Left kidney (tissue), 8 donors: ENCODE measurements around the gene GBP5. TPM values are rescaled to one million over a fixed set of nuclear protein-coding genes. Genes with fewer than 3 reads are reported as not detected.
"Not testable (repeated sequence)": the region's sequence is repeated elsewhere in the genome, so short reads cannot be mapped to it uniquely, and the experiment has no call there.

ENCODE experiments used
- DNase-seq: peaks from one replicate; pipeline ENCODE4 v3.0.0-alpha.2; 2013
- long read RNA-seq, 8 donors: transcript quantifications; one replicate each; lab custom pipeline, GENCODE V29; 2026
- polyA plus RNA-seq: library from polyadenylated mRNA; unstranded; fragments of 120-200 nt; gene quantifications from one replicate; pipeline ENCODE4 v1.2.1, GENCODE V29; 2013; ENCODE audit not compliant: insufficient read length

The GBP5 gene
- polyA plus RNA-seq, result 0.28 TPM
- long read RNA-seq, donor 1, result 0 reads
- long read RNA-seq, donor 2, result 0 reads
- long read RNA-seq, donor 3, result 0 reads
- long read RNA-seq, donor 4, result 0 reads
- long read RNA-seq, donor 5, result 0 reads
- long read RNA-seq, donor 6, result 0 reads
- long read RNA-seq, donor 7, result 0 reads
- long read RNA-seq, donor 8, result 0 reads

DNA sequence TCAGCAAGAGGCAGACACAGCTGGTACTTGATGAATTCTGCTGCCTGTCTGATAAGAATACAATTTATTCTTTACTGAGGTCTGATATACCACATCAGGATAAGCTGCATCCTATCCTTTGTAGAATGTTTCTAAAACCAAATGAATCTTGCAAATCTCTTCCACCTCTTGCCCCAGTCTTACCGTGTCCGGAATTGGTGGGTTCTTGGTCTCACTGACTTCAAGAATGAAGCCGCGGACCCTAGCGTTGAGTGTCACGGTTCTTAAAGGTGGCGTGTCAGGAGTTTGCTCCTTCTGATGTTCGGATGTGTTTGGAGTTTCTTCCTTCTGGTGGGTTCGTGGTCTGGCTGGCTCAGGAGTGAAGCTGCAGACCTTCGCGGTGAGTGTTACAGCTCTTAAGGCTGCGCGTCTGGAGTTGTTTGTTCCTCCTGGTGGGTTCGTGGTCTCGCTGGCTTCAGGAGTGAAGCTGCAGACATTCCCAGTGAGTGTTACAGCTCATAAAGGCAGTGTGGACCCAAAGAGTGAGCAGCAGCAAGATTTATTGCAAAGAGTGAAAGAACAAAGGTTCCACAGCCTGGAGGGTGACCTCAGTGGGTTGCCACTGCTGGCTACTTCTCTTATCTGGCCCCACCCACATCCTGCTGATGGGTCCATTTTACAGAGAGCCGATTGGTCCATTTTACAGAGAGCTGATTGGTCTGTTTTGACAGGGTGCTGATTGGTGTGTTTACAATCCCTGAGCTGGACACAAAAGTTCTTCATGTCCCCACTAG, at the start of gene GBP5:
TSS of gene GBP5 (minus strand) at position 592 of the 773 bp plus-strand sequence. CDS start 3,305 bp downstream, outside the sequence.
- not testable (repeated sequence) for DNase-seq

DNA sequence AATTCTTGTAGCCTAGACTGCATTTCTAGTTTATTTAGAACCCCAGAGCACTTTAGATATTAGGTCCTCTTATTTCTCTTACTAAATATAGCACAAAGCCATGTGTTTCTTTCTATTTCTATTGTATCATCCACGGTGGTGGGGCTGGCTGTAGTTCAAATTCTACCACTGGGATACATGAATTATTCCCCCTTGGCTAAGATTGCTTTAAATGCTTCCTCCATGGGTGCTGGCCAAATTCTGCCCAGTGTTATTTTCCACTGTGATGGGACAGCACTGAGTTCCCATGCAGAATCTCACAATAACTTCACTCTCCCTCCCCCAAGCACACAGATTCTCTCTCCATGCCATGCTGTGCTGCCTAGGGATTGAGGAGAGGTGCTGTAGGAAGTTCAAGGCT, 49.7 kb upstream of the GBP5 start:
- no peak for DNase-seq

- no peak for DNase-seq
Measured at GRCh38 chr1:89312572-89312971, 39.9 kb upstream of the GBP5 start.

- no peak for DNase-seq
Measured at GRCh38 chr1:89311757-89312156, 39.1 kb upstream of the GBP5 start.

GRCh38 chr1:89310976-89311375, 38.3 kb upstream of the GBP5 start:
- DNase-seq, result no peak

GRCh38 chr1:89310505-89310904, 37.8 kb upstream of the GBP5 start:
- no peak for DNase-seq

GRCh38 chr1:89309828-89310227, 37.2 kb upstream of the GBP5 start:
- DNase-seq, result no peak

- DNase-seq, result no peak
Measured at GRCh38 chr1:89306273-89306672, 33.6 kb upstream of the GBP5 start.

DNA sequence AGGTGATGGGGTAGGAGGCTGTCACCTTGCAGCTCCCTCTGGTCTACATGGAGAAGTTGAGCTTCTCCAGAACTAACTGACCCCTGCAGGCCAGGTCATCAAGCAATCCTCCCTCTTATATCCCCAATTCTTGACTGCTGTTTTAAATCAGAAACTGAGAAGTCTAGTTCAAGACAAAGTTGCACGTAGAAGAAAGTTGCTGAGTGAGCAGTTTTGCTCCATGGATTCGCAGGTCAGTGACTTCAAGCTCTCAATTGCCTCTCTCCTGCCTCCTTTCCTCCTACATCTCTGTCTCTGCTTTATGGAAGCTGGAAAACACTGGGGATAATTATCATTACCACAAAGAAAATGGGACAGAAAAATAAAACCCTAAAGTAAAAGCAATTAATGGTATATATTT, 32.8 kb upstream of the GBP5 start:
- DNase-seq, result no peak

DNA sequence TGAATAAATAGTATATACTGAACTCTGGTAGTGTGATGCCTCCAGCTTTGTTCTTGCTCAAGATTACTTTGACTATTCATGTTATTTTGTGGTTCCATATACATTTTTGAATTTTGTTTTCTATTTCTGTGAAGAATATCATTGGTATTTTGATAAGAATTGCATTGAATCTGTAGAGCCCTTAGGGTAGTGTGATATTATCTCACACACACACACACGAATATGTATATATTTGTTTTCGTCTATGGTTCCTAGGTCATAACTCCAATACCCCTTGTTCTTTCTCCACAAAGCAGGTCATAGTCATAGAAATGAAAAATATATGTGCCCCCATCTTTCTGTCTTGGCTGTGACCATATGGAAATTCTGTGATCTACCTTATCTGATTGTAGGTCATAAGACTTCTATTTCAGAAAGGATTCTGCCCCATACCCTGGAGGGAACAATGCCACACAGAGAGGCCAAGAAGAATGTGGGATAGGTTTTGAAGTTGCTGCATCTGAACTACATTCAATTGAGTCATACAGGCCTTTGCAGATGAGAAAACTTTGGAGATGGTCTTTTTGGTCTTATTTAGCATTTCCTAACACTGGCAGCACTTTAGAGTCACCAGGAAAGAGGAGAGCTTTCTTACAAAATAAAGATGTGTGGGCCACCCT, 32.0 kb upstream of the GBP5 start:
- no peak for DNase-seq

DNA sequence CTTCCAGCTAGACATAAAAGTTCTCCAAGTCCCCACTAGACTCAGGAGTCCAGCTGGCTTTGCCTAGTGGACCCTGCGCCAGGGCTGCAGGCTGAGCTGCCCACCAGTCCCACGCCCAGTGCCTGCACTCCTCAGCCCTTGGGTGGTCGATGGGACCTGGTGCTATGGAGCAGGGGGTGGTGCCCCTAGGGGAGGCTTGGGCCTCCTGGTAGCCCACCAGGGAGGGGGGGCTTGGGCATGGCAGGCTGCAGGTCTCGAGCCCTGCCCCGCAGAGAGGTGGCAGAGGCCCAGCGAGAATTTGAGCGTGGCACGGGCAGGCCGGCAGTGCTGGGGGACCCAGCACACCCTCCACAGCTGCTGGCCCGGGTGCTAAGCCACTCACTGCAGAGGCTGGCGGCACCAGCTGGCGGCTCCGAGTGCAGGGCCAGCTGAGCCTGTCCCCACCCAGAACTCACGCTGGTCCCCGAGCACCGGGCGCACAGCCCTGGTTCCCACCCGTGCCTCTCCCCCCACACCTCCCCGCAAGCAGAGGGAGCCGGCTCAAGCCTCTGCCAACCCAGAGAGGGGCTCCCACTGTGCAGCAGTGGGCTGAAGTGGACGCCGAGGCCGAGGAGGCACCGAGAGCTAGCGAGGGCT, 30.2 kb upstream of the GBP5 start:
- no peak for DNase-seq

- DNase-seq, result not testable (repeated sequence)
Measured at GRCh38 chr1:89299739-89300463, 27.2 kb upstream of the GBP5 start.

DNA sequence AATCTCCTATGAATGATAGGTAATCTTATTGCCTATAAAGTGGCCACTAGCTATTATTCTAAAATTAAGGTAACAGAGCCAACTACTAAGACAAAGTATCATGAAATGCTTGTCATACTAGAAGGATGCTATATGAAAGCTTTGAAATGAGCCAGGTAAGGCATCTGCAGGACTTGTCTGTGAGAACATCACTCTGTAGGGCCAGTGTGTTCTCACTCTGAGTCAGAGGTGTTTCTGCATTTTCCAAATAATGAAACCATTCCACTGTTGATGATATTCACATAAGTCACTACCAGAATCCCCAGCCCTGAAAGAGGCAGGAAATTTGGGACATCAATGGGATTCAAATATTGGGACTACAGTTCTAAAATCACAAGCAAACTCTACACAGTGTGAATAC, 25.8 kb upstream of the GBP5 start:
- DNase-seq, result no peak

DNA sequence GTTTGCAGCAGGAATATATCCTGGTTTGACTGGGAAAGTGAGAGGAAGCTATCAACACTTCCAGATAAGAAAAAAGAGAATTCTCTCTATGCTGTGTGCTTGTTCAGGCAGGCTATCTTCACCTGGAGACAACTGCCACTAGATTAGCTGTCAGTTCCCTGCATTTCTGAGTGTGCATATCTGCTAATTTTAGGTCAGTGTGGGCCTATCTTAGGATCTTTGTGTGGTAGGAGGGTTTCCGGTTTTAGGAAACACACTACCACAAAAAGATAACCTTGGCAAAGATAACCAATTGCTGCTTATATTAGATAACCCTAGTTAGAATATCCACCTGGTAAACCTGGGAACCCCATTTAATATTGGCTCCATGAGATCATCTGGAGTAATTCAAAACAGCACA, 22.5 kb upstream of the GBP5 start:
- no peak for DNase-seq

DNA sequence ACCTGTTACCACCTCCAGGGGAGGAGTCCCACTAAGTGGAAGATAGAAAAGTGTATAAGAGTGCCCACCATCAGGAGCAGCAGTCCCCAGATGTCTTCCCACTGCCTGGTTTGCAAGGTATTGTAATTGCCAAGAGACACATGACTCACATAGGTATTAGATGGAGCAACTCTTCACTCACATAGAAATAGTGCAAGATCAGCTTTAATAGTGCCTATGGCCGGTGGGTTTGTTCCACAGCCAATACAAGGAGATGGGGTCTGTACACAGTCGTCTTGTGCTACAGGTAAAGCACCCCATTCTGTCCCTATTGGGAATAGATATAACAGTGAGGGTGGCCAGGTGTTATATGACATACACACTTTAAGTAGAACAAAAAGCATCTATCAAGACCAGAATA, 18.6 kb upstream of the GBP5 start:
- DNase-seq, result no peak

DNA sequence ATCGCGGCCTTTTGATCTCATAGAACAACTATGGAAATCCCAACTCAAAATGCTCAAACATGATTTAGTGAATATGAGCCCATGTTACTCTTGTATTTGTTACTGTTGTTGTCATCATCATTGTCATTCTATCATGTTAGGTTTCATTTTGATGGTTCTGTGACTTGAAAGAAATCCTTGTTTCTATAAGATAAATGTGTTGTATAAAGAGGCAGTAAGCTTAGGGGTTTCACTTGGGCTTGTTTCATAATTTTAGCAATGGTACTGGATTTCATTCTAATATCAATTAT, 15.3 kb upstream of the GBP5 start:
- DNase-seq, result no peak

DNA sequence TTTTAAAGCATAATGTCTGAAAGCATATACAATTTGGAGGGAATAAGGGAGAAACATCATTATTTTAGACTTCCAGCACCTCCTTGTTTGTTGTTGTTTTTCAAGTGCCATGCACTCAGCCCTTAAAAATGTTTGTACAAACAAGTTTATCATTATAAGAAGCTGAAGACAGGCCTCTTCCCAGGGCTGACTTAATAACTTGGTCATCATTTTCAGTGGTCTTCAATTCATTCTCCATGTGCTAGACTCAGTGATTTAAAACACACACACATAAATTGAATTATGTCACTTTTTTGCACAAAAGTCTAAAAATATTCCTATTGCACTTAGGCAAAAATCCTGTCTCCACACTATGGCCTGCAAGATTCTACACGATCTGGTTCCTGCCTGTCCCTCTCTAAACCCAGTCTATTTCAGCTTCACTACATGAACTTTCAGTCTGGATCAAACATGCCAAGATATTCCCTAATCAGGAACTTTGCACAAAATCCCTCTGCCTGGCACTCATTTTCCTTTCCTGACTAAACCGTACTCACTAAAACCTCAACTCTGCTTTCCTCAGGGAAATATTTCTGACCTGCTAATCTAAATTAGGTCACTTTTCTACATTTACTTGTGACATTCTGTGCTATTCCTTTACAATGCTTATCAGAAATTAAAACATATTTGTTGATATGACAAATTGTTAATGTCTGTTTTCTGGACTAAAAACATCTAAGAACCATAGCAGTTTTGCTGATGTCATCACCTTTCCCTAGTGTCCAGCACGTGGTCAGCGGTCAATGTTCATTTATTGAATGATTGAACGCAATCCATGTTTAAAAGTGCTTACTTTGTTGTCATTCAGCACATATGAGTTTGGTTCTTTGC, 14.8 kb upstream of the GBP5 start:
- DNase-seq, result no peak

GRCh38 chr1:89286549-89287180, 14.0 kb upstream of the GBP5 start:
- DNase-seq, result no peak

DNA sequence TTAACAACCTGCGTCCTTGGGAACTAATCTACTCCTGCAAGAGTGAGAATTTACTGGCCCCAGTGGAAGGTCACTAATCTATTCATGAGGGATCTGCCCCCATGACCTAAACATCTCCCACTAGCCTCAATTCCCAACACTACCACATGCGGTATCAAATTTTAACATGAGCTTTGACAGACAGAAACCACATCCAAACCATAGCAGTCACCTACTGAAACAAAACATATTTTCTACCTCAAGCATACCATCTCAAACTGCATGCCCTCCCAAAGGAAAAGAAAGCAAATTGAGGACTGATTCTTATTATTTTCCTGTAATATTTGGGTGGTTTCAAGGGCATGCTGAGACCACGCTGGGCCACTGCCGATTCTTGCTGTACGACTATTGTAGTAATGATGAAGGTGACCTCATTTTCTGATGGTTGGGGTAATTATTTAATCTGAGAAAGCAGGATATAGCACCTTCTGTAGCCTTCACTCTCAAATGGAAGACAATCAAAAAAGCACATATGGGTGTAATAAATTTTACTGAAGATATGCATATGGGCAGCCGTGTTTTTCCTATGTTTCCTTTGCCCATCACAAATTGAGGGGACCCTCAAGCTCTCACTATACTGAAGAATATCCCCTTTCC, 13.2 kb upstream of the GBP5 start:
- no peak for DNase-seq

DNA sequence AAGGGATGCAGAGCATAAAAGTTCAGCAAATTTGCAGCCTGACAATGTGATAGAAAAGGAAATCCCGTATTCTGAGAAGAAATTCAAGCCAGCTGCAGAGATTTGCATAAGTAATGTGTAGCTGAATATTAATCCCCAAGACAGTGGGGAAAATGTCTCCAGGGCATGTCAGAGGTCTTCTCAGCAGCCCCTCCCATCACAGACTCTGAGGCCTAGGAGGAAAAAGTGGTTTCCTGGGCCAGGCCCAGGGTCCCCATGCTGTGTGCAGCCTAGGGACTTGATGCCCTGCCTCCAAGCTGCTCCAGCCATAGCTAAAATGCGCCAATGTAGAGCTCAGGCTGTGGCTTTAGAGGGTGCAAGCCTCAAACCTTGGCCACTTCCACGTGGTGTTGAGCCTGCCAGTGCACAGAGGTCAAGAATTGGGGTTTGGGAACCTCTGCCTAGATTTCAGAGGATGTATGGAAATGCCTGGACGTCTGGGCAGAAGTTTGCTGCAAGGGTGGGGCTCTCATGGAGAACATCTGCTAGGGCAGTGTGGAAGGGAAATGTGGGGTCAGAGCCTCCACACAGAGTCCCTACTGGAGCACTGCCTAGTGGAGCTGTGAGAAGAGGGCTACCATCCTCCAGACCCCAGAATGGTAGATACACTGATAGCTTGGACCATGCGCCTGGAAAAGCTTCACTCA, 11.6 kb upstream of the GBP5 start:
- DNase-seq, result not testable (repeated sequence)
